B cell (primary cell): Measurements from ENCODE around the gene EML6. TPM values are rescaled to one million over a fixed set of nuclear protein-coding genes. Genes with fewer than 3 reads are reported as not detected.
A peak's percentile ranks its signal among the peaks of the same experiment; 100 is the strongest.

Source experiments
- ATAC-seq: fragments of 200-7000 bp; cut with Tn5 transposase; one replicate; pipeline ENCODE4 v1.10.0; 2021; ENCODE audit warnings: low read depth, mild to moderate bottlenecking, moderate number of reproducible peaks, moderate library complexity
- CTCF ChIA-PET: fragments of 350-600 bp; sonication (Branson Sonifier 250); formaldehyde crosslinking; loops from one replicate; lab custom pipeline; 2021; ENCODE audit warnings: antibody characterized with exemption, inconsistent platforms; lab: Charles Lee
- POLR2A ChIA-PET: fragments of 350-600 bp; sonication (Branson Sonifier 250); formaldehyde crosslinking; loops from one replicate; lab custom pipeline; 2021; ENCODE audit warnings: antibody characterized with exemption; lab: Charles Lee
- DNase-seq: peaks from one replicate; pipeline ENCODE4 v3.0.0; 2013
- H2AFZ ChIP-seq: 2 replicates; pipeline ENCODE4 v1.6.1; 2012; ENCODE audit warnings: mild to moderate bottlenecking, low read depth, low read length; ENCODE audit not compliant: insufficient read depth, poor library complexity, severe bottlenecking
- H3K27ac ChIP-seq, 2 donors: 1 replicate in 1 of 2; 2 replicates in 1 of 2; pipeline ENCODE4 v1.5.1; 2012 to 2013; ENCODE audit warnings: low read length in 2 of 2, mild to moderate bottlenecking in 2 of 2, moderate library complexity in 1 of 2
- H3K27me3 ChIP-seq, 4 experiments: fragments of 200-600 bp in 1 of 4; sonication (generic) in 1 of 4; replicated peaks in 1 of 4; 1 replicate in 2 of 4; 2 replicates in 2 of 4; pipeline versions ENCODE4 v1.6.1 to v1.7.0; 2013 to 2016; ENCODE audit warnings: low read length in 3 of 4, mild to moderate bottlenecking in 2 of 4, mixed read lengths in 1 of 4, moderate library complexity in 1 of 4; ENCODE audit not compliant: insufficient read depth in 4 of 4, control insufficient read depth in 3 of 4; ENCODE audit errors: control extremely low read depth in 1 of 4
- H3K36me3 ChIP-seq, 2 experiments: replicated peaks in 1 of 2; 1 replicate in 1 of 2; 2 replicates in 1 of 2; pipeline versions ENCODE4 v1.6.1 to v1.7.1; 2013; ENCODE audit warnings: low read length in 1 of 2; ENCODE audit not compliant: insufficient read depth in 2 of 2, control insufficient read depth in 1 of 2; ENCODE audit errors: control extremely low read depth in 1 of 2, extremely low read depth in 1 of 2
- H3K4me1 ChIP-seq, 2 donors: fragments of 200-600 bp in 1 of 2; sonication (generic) in 1 of 2; 1 replicate in 1 of 2; 2 replicates in 1 of 2; pipeline versions ENCODE4 v1.5.1 to v1.6.1; 2013 to 2017; ENCODE audit warnings: low read length in 2 of 2; ENCODE audit not compliant: control insufficient read depth in 2 of 2, insufficient read depth in 2 of 2
- H3K4me2 ChIP-seq: replicated peaks from 2 replicates; pipeline ENCODE3; 2012; ENCODE audit warnings: mild to moderate bottlenecking, low read depth, low read length; ENCODE audit not compliant: poor library complexity, severe bottlenecking
- H3K4me3 ChIP-seq, 5 experiments: fragments of 200-600 bp in 1 of 5; sonication (generic) in 1 of 5; 1 replicate in 3 of 5; 2 replicates in 2 of 5; pipeline versions ENCODE4 v1.5.1 to v1.7.0; 2011 to 2016; ENCODE audit warnings: low read length in 4 of 5, mild to moderate bottlenecking in 4 of 5, low read depth in 2 of 5, control low read depth in 1 of 5, moderate library complexity in 1 of 5; ENCODE audit not compliant: insufficient read depth in 1 of 5; ENCODE audit errors: control extremely low read depth in 1 of 5, extremely low read depth in 1 of 5
- H3K79me2 ChIP-seq: fragments of 200-600 bp; sonication (generic); one replicate; pipeline ENCODE4 v1.6.0; 2016; ENCODE audit warnings: low read length; ENCODE audit not compliant: control insufficient read depth, insufficient read depth
- H3K9ac ChIP-seq: fragments of 200-600 bp; sonication (generic); 2 replicates; pipeline ENCODE4 v1.6.1; 2017; ENCODE audit warnings: mild to moderate bottlenecking, low read length, moderate library complexity
- H3K9me3 ChIP-seq, 3 donors: one replicate each; pipeline versions ENCODE4 v1.6.1 to v1.7.1; 2013; ENCODE audit warnings: low read length in 2 of 3; ENCODE audit not compliant: control insufficient read depth in 2 of 3, insufficient read depth in 1 of 3; ENCODE audit errors: control extremely low read depth in 1 of 3
- H4K20me1 ChIP-seq: 2 replicates; pipeline ENCODE4 v1.6.0; 2012; ENCODE audit warnings: mild to moderate bottlenecking, low read length; ENCODE audit not compliant: insufficient read depth, control insufficient read depth, poor library complexity, severe bottlenecking
- H3K27ac Mint-ChIP-seq: one replicate; pipeline ENCODE4 v1.8.0; 2021; ENCODE audit warnings: mixed read lengths
- H3K27me3 Mint-ChIP-seq: one replicate; pipeline ENCODE4 v1.8.0; 2021; ENCODE audit warnings: mixed read lengths
- H3K4me1 Mint-ChIP-seq: one replicate; pipeline ENCODE4 v1.8.0; 2021; ENCODE audit warnings: mixed read lengths
- H3K4me3 Mint-ChIP-seq: one replicate; pipeline ENCODE4 v1.8.0; 2021; ENCODE audit warnings: mixed read lengths
- H3K9me3 Mint-ChIP-seq: one replicate; pipeline ENCODE4 v1.8.0; 2022; ENCODE audit warnings: mixed read lengths; ENCODE audit not compliant: insufficient read depth
- EZH2 ChIP-seq: IDR thresholded peaks from 2 replicates; pipeline ENCODE4 v1.6.1; 2012; ENCODE audit warnings: borderline replicate concordance, low read depth, mild to moderate bottlenecking, moderate library complexity, low read length; ENCODE audit not compliant: insufficient read depth, poor library complexity, severe bottlenecking
- WGBS: methylation state at CpG from one replicate; pipeline ENCODE4 v1.1.5; 2013; ENCODE audit warnings: missing lambda C conversion rate; ENCODE audit not compliant: insufficient coverage; 5-methylcytosine and 5-hydroxymethylcytosine counted together
- intact Hi-C: fragments of 100-400 bp; cut with micrococcal nuclease; formaldehyde crosslinking; loops from one replicate; pipeline ENCODE4 v1.10.0; 2022
- polyA plus RNA-seq: library from polyadenylated mRNA; depleted of rRNA; stranded (reverse); fragments of >200 nt; gene quantifications from 2 replicates; pipeline ENCODE4 v1.2.3, GENCODE V29; 2012
- total RNA-seq, 2 donors: library from RNA; stranded (reverse); fragments of 120-200 nt in 1 of 2; gene quantifications; 1 replicate in 1 of 2; 2 replicates in 1 of 2; pipeline versions ENCODE4 v1.2.3 to v1.2.4, GENCODE V29; 2013 to 2022
- TF ChIP-seq, protein P1 (sequence below): fragments of 200-600 bp; IDR thresholded peaks from one replicate; pipeline ENCODE4 v1.8.0; 2022; ENCODE audit warnings: antibody characterized with exemption, mild to moderate bottlenecking

Gene EML6
- total and polyA plus RNA-seq, 2 donors (not counting 1 experiment from before 2014, with no cell fraction given), result 42.5 to 53.7 TPM

DNA sequence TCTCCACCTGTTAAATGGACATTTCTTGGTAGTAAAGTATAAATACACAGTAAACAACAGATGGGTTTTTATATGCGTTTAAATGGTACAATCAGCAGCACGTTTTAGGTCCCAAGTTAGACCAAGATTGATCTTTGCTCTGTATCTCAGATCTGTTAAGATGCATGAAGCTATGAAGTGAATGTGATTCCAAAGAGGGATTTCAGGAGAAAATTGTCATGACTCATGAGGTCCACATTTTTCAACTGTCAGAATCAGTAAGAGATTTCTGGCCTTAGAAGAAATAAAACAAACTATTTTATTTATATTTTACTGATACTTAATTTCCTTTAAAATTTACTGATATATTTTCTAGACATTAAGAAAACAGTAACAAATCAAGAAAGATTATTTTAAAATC lies 142.7 kb downstream of the EML6 start:
- H3K27ac Mint-ChIP-seq, result no peak overlapping the region
- CTCF ChIA-PET, result interaction anchor here (1.1 to 1.7 kb wide), 2 partner anchors 28 to 308 kb away, joined by 3 to 7 read pairs; no protein-coding TSS in a partner anchor
- Histone ChIP-seq H3K4me1 (peaks cover 14% of the 10 kb centered on the region in 2 donors), H4K20me1 (no peaks in the 10 kb centered on the region), H2AFZ (no peak overlapping the region), H3K4me2 (no peak overlapping the region), H3K36me3 (no peaks in the 10 kb centered on the region), H3K4me3 (no peak overlapping the region), H3K9me3 (no peaks in the 10 kb centered on the region), H3K27ac (no peak overlapping the region), H3K79me2 (no peaks in the 10 kb centered on the region), H3K27me3 (no peaks in the 10 kb centered on the region), H3K9ac (no peak overlapping the region)
- no peak for ATAC-seq
- H3K4me1 Mint-ChIP-seq, result peaks cover 15% of the 10 kb centered on the region
- no peaks in the 10 kb centered on the region for H3K9me3 Mint-ChIP-seq
- H3K27me3 Mint-ChIP-seq, result no peaks in the 10 kb centered on the region
- WGBS, result 100% methylated on average over 1 of the region's 2 CpGs
- no peak overlapping the region for H3K4me3 Mint-ChIP-seq
- TF ChIP-seq, protein P1, sequence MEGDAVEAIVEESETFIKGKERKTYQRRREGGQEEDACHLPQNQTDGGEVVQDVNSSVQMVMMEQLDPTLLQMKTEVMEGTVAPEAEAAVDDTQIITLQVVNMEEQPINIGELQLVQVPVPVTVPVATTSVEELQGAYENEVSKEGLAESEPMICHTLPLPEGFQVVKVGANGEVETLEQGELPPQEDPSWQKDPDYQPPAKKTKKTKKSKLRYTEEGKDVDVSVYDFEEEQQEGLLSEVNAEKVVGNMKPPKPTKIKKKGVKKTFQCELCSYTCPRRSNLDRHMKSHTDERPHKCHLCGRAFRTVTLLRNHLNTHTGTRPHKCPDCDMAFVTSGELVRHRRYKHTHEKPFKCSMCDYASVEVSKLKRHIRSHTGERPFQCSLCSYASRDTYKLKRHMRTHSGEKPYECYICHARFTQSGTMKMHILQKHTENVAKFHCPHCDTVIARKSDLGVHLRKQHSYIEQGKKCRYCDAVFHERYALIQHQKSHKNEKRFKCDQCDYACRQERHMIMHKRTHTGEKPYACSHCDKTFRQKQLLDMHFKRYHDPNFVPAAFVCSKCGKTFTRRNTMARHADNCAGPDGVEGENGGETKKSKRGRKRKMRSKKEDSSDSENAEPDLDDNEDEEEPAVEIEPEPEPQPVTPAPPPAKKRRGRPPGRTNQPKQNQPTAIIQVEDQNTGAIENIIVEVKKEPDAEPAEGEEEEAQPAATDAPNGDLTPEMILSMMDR, result no peak
- TF ChIP-seq EZH2, result no peak
- intact Hi-C loops, result no loop called here
- DNase-seq, result no peak
- POLR2A ChIA-PET, result no interaction called here

DNA sequence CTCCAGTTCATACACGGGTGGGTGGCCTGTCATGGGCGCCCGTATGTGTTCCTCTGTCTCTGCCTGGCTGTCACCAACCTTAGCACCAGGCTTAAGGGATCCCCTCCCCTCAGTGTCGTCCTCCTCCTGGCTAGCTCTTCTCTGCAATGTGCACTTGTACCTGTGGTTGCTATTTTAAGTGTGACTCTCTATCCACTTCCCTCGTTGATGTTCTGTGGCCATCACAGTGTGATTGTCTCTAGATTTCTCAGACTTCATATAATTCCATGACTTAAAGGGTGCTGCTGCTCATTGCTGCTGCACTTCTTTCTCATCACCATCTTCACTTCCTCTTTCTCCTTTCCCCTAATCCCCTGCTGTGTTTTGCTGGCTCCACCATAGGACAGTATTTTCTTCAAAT lies 143.4 kb downstream of the EML6 start:
- H3K79me2 ChIP-seq, result no peaks in the 10 kb centered on the region
- Mint-ChIP-seq H3K4me3 (peak overlapping the region; percentile 35), H3K4me1 (peaks cover 15% of the 10 kb centered on the region), H3K27me3 (no peaks in the 10 kb centered on the region), H3K27ac (peak overlapping the region; percentile 77), H3K9me3 (no peaks in the 10 kb centered on the region)
- intact Hi-C loops, result no loop called here
- H4K20me1 ChIP-seq, result no peaks in the 10 kb centered on the region
- peak; percentile 63 for DNase-seq
- no peaks in the 10 kb centered on the region for H3K27me3 ChIP-seq
- ChIA-PET POLR2A (no interaction called here), CTCF (interaction anchor here (0.5 to 1.7 kb wide), 4 partner anchors 29 to 795 kb away, joined by 3 to 7 read pairs (median 4); no protein-coding TSS in a partner anchor)
- H3K4me2 ChIP-seq, result peak overlapping the region; percentile 43
- peak; percentile 83 for ATAC-seq
- TF ChIP-seq, protein P1, result no peak
- TF ChIP-seq EZH2, result no peak
- H2AFZ ChIP-seq, result peak overlapping the region; percentile 68
- no peaks in the 10 kb centered on the region for H3K36me3 ChIP-seq
- peaks cover 14% of the 10 kb centered on the region in 2 donors for H3K4me1 ChIP-seq
- no peak overlapping the region for H3K4me3 ChIP-seq
- H3K27ac ChIP-seq, result peak overlapping the region; percentile 19 to 71
- 27% methylated on average over 3 of the region's 5 CpGs for WGBS
- no peaks in the 10 kb centered on the region for H3K9me3 ChIP-seq
- H3K9ac ChIP-seq, result peak overlapping the region; percentile 5
